Tibial artery (tissue), 4 donors: ENCODE data around the gene CDC7.

ENCODE experiments used
- DNase-seq, 2 donors: peaks; one replicate each; pipeline ENCODE4 v3.0.0-alpha.2; 2019
- H3K27ac ChIP-seq, 2 donors: fragments of 200-600 bp; sonication (generic) in 1 of 2; 1 replicate in 1 of 2; 2 replicates in 1 of 2; pipeline ENCODE4 v1.5.1; 2018 to 2019; ENCODE audit warnings: mild to moderate bottlenecking in 1 of 2
- H3K27me3 ChIP-seq, 2 donors: fragments of 200-600 bp; sonication (generic) in 1 of 2; one replicate each; pipeline versions ENCODE4 v1.5.1 to v1.6.0; 2016 to 2019
- H3K36me3 ChIP-seq, 3 donors: fragments of 200-600 bp; sonication (generic) in 2 of 3; one replicate each; pipeline ENCODE4 v1.5.1; 2016 to 2019; ENCODE audit warnings: mild to moderate bottlenecking in 2 of 3
- H3K4me1 ChIP-seq, 4 donors: fragments of 200-600 bp; sonication (generic) in 2 of 4; 1 replicate in 3 of 4; 2 replicates in 1 of 4; pipeline ENCODE4 v1.5.1; 2016 to 2019
- H3K4me3 ChIP-seq, 2 donors: fragments of 200-600 bp; sonication (generic) in 1 of 2; 1 replicate in 1 of 2; 2 replicates in 1 of 2; pipeline ENCODE4 v1.5.1; 2018 to 2019; ENCODE audit warnings: mild to moderate bottlenecking in 2 of 2
- H3K9me3 ChIP-seq, 3 donors: fragments of 200-600 bp; sonication (generic) in 1 of 3; one replicate each; pipeline ENCODE4 v1.5.1; 2016 to 2019
- CTCF ChIP-seq, 2 experiments: fragments of 200-600 bp in 1 of 2; fragments of 450-650 bp in 1 of 2; IDR thresholded peaks; one replicate each; pipeline ENCODE4 v1.5.1; 2017 to 2019; ENCODE audit warnings: antibody characterized with exemption in 2 of 2, mild to moderate bottlenecking in 1 of 2, moderate library complexity in 1 of 2
- intact Hi-C: fragments of 100-400 bp; cut with DNase I; formaldehyde crosslinking; loops from one replicate; pipeline ENCODE4 v1.15.0; 2023; ENCODE audit warnings: low total_unique reads

The CDC7 gene

GRCh38 chr1:91550961-91551360, 50.3 kb downstream of the CDC7 start:
- Histone ChIP-seq H3K27ac (no peak overlapping the region), H3K9me3 (no peaks in the 10 kb centered on the region), H3K36me3 (no peaks in the 10 kb centered on the region), H3K27me3 (peaks cover 0 to 15% of the 10 kb centered on the region in 2 donors), H3K4me3 (no peak overlapping the region), H3K4me1 (peaks cover 0 to 12% (median 7%) of the 10 kb centered on the region in 4 donors)
- intact Hi-C loops: no loop called here
- no peak for DNase-seq
- TF ChIP-seq CTCF (IDR thresholded peaks at IDR 0.05): no peak

GRCh38 chr1:91552091-91552490, 51.4 kb downstream of the CDC7 start:
- Histone ChIP-seq H3K4me3 (no peak overlapping the region), H3K27ac (no peak overlapping the region), H3K27me3 (peaks cover 0 to 4% of the 10 kb centered on the region in 2 donors), H3K9me3 (no peaks in the 10 kb centered on the region), H3K4me1 (peaks cover 0 to 12% (median 9%) of the 10 kb centered on the region in 4 donors), H3K36me3 (no peaks in the 10 kb centered on the region)
- TF ChIP-seq CTCF (IDR thresholded peaks at IDR 0.05): no peak
- DNase-seq: no peak
- intact Hi-C loops: no loop called here

DNA sequence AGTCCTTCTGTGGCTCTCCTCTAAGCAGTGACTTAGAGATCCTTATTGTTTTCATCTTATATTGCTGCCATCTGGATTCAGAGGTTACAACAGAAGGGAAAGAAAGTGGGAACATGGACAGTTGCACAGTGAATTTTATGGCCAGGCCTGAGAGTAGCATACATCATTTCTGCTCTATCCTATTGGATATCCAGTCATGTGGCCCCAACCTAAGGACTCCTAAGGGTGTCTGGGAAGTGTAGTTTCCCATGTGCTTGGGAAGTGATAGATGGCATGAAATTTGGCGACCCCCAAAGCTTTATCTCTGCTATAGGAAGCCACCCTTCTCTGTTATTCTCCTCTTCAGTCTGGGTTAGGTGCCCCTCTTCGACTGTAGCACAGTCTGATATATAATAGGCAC, 51.9 kb downstream of the CDC7 start:
- Histone ChIP-seq H3K4me3 (no peak overlapping the region), H3K27me3 (no peaks in the 10 kb centered on the region), H3K4me1 (peaks cover 0 to 12% (median 10%) of the 10 kb centered on the region in 4 donors), H3K9me3 (no peaks in the 10 kb centered on the region), H3K36me3 (no peaks in the 10 kb centered on the region), H3K27ac (no peak overlapping the region)
- intact Hi-C loops: no loop called here
- TF ChIP-seq CTCF (IDR thresholded peaks at IDR 0.05): no peak
- DNase-seq: no peak

GRCh38 chr1:91553177-91553591, 52.5 kb downstream of the CDC7 start:
- intact Hi-C loops: no loop called here
- no peak overlapping the region for H3K4me3 ChIP-seq
- H3K27ac ChIP-seq: peak overlapping the region in 1 of 2 donors; percentile 41
- no peaks in the 10 kb centered on the region for H3K27me3 ChIP-seq
- DNase-seq: peak; percentile 61 to 83
- no peaks in the 10 kb centered on the region for H3K36me3 ChIP-seq
- H3K4me1 ChIP-seq: peaks cover 0 to 12% (median 10%) of the 10 kb centered on the region in 4 donors
- no peaks in the 10 kb centered on the region for H3K9me3 ChIP-seq
- TF ChIP-seq CTCF (IDR thresholded peaks at IDR 0.05): no peak

- Histone ChIP-seq H3K9me3 (no peaks in the 10 kb centered on the region), H3K36me3 (no peaks in the 10 kb centered on the region), H3K4me3 (no peak overlapping the region), H3K4me1 (peaks cover 0 to 12% (median 10%) of the 10 kb centered on the region in 4 donors), H3K27ac (no peak overlapping the region), H3K27me3 (no peaks in the 10 kb centered on the region)
- intact Hi-C loops: no loop called here
- DNase-seq: no peak
- TF ChIP-seq CTCF (IDR thresholded peaks at IDR 0.05): no peak
These were observed 54.6 kb downstream of the CDC7 start for GRCh38 chr1:91555074-91555730.
